Right lobe of liver (tissue), 4 donors: ENCODE results near the gene MAST4.

Experiments
- CTCF ChIP-seq, 4 donors: fragments of 200-600 bp in 3 of 4; fragments of 450-650 bp in 1 of 4; IDR thresholded peaks; one replicate each; pipeline versions ENCODE4 v1.5.1 to v1.8.0; 2016 to 2022; ENCODE audit warnings: antibody characterized with exemption in 4 of 4, mild to moderate bottlenecking in 2 of 4
- POLR2A ChIP-seq: fragments of 450-650 bp; IDR thresholded peaks from one replicate; pipeline ENCODE4 v1.6.1; 2017; ENCODE audit warnings: antibody characterized with exemption, mild to moderate bottlenecking
- donor health status: DM: no; HTN: no; CAD: no.
- donor health status: DM: no; HTN: no; CAD: no.
- donor health status: DM: no; HTN: yes; CAD: no.

GRCh38 chr5:67163231-67163756 is 567.1 kb downstream of the MAST4 start:
- TF ChIP-seq POLR2A (no peak), CTCF (IDR thresholded peaks at IDR 0.05) (no peak)
